GM12878 (cell line): ENCODE data around the gene ACAT2.
A peak's percentile ranks its signal among the peaks of the same experiment; 100 is the strongest.

Experiments
- CBFB ChIP-seq: IDR thresholded peaks from 2 replicates; pipeline ENCODE4 v1.6.1; 2016; ENCODE audit warnings: antibody characterized with exemption, low read depth
- CEBPB ChIP-seq, 2 experiments: fragments of 150-350 bp in 1 of 2; IDR thresholded peaks; 2 replicates each; pipeline ENCODE4 v1.6.1; 2012 to 2014; ENCODE audit warnings: low read depth in 2 of 2, low read length in 2 of 2, borderline replicate concordance in 1 of 2, inconsistent platforms in 1 of 2
- EZH2 ChIP-seq: IDR thresholded peaks from 2 replicates; pipeline ENCODE4 v1.6.1; 2012; ENCODE audit warnings: low read depth, mild to moderate bottlenecking, control low read depth, inconsistent platforms, low read length, borderline replicate concordance; ENCODE audit not compliant: control insufficient read depth
- POLR2A ChIP-seq: IDR thresholded peaks from 2 replicates; pipeline ENCODE4 v1.6.1; 2011; ENCODE audit warnings: low read depth, mild to moderate bottlenecking, low read length
- RAD21 ChIP-seq: IDR thresholded peaks from 2 replicates; pipeline ENCODE4 v1.6.1; 2011; ENCODE audit warnings: mild to moderate bottlenecking, low read depth, low read length, moderate library complexity; ENCODE audit not compliant: insufficient read depth
- RFX5 ChIP-seq: IDR thresholded peaks from 2 replicates; pipeline ENCODE4 v1.6.1; 2011; ENCODE audit warnings: low read depth, low read length, improper control_type of control experiment
- ZNF24 ChIP-seq: fragments of 450-650 bp; IDR thresholded peaks from 2 replicates; pipeline ENCODE4 v1.6.1; 2017; ENCODE audit warnings: antibody characterized with exemption, mild to moderate bottlenecking
- TF ChIP-seq, protein P1 (sequence below): IDR thresholded peaks from 2 replicates; pipeline ENCODE4 v1.6.1; 2012; ENCODE audit warnings: low read depth, low read length, improper control_type of control experiment
- TF ChIP-seq, protein P2 (sequence below), 3 experiments: IDR thresholded peaks in 2 of 3; conservative IDR thresholded peaks in 1 of 3; 2 replicates each; pipeline ENCODE4 v1.5.1; 2011; ENCODE audit warnings: low read depth in 3 of 3, low read length in 3 of 3, mild to moderate bottlenecking in 3 of 3, control low read depth in 2 of 3, moderate library complexity in 2 of 3, inconsistent platforms in 1 of 3, mixed read lengths in 1 of 3; ENCODE audit not compliant: control insufficient read depth in 2 of 3, insufficient read depth in 1 of 3; ENCODE audit errors: extremely low read depth in 1 of 3
- TF ChIP-seq, protein P3 (sequence below): IDR thresholded peaks from 2 replicates; pipeline ENCODE4 v1.6.1; 2011; ENCODE audit warnings: low read depth, mild to moderate bottlenecking, low read length, moderate library complexity, borderline replicate concordance; ENCODE audit errors: extremely low read depth
- TF ChIP-seq, protein P4 (sequence below): IDR thresholded peaks from 2 replicates; pipeline ENCODE4 v1.6.1; 2012; ENCODE audit warnings: low read depth, low read length, improper control_type of control experiment

DNA sequence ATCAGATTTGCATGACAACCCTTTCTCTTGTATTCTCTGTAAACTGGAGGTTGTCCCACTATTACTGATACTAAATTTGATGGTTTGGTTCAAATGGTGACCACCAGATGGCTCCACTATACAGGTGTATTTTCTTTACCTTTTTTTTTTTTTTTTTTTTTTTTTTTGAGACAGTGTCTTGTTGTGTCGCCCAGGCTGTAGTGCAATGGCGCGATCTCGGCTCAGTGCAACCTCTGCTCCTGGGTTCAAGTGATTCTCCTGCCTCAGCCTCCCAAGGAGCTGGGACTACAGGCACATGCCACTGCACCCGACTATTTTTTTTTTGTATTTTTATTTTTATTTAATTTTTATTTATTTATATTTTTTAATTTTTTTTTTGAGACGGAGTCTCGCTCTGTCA lies 41.1 kb upstream of the ACAT2 start:
- TF ChIP-seq, protein P1, sequence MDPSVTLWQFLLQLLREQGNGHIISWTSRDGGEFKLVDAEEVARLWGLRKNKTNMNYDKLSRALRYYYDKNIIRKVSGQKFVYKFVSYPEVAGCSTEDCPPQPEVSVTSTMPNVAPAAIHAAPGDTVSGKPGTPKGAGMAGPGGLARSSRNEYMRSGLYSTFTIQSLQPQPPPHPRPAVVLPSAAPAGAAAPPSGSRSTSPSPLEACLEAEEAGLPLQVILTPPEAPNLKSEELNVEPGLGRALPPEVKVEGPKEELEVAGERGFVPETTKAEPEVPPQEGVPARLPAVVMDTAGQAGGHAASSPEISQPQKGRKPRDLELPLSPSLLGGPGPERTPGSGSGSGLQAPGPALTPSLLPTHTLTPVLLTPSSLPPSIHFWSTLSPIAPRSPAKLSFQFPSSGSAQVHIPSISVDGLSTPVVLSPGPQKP, result no peak
- TF ChIP-seq EZH2 (no peak), RAD21 (peak; percentile 59), POLR2A (no peak), RFX5 (no peak), CBFB (no peak), ZNF24 (no peak), CEBPB (IDR thresholded peaks at IDR 0.05; ENCODE audit: borderline replicate concordance in 1 of 2, low read depth in 2 of 2, low read length in 2 of 2) (no peak)
- TF ChIP-seq, protein P2, sequence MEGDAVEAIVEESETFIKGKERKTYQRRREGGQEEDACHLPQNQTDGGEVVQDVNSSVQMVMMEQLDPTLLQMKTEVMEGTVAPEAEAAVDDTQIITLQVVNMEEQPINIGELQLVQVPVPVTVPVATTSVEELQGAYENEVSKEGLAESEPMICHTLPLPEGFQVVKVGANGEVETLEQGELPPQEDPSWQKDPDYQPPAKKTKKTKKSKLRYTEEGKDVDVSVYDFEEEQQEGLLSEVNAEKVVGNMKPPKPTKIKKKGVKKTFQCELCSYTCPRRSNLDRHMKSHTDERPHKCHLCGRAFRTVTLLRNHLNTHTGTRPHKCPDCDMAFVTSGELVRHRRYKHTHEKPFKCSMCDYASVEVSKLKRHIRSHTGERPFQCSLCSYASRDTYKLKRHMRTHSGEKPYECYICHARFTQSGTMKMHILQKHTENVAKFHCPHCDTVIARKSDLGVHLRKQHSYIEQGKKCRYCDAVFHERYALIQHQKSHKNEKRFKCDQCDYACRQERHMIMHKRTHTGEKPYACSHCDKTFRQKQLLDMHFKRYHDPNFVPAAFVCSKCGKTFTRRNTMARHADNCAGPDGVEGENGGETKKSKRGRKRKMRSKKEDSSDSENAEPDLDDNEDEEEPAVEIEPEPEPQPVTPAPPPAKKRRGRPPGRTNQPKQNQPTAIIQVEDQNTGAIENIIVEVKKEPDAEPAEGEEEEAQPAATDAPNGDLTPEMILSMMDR (IDR thresholded peaks at IDR 0.05 in 2 of 3, conservative IDR thresholded peaks at IDR 0.05 in 1 of 3; ENCODE audit: control insufficient read depth in 2 of 3, extremely low read depth in 1 of 3, insufficient read depth in 1 of 3, low read depth in 3 of 3, low read length in 3 of 3), result peak; percentile 27 to 49 (median 27); a peak in 4 of 6 replicates
- TF ChIP-seq, protein P3, sequence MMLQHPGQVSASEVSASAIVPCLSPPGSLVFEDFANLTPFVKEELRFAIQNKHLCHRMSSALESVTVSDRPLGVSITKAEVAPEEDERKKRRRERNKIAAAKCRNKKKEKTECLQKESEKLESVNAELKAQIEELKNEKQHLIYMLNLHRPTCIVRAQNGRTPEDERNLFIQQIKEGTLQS, result no peak
- TF ChIP-seq, protein P4, sequence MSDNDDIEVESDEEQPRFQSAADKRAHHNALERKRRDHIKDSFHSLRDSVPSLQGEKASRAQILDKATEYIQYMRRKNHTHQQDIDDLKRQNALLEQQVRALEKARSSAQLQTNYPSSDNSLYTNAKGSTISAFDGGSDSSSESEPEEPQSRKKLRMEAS, result no peak
